NCI-H1048 (cell line): ENCODE measurements around the gene APCDD1L.

ENCODE experiments used
- DNase-seq: peaks from one replicate; lab custom pipeline; 2025; lab: John Stamatoyannopoulos, UW

APCDD1L gene

GRCh38 chr20:58492074-58492718 lies 23.0 kb downstream of the APCDD1L start:
- no peak for DNase-seq

DNA sequence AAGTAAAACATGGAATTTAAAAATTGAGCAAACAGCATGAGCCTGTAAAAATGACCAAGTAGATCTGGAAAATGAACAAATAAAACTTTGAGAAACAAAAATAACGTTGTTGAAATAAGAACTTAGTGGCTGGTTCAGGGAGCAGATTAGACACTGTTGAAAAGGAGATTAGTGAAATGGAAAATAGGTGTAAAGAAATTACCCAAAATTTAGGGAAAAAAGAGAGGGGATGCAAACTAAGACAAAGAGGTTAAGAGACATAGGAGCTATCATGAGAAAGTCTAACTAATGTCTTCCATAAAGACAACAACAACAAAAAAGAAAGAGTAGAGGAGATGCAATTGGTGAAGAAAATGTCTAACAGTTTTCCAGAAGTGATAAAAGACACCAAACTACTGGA lies 29.0 kb downstream of the APCDD1L start:
- DNase-seq = no peak

DNA sequence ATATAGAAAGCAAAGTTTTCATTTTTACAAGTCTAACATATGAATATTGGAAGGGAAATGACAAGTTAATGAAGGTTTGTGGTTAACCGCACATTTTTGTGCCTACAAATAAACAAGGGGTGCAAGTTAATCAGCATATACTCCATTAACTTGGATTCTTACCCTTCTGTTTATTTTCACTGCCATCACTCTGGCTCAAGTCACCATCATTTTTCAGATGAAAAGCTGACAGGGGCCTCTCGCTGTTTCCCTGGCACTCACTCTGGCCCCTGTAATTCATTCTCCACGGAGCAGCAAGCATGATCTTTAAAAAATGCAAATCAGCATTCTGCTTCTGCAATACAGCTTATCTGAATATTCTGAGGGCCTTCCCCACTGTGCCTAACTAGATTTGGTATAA lies 29.8 kb downstream of the APCDD1L start:
- DNase-seq = no peak

- DNase-seq = no peak
Measured at GRCh38 chr20:58483470-58483869, 31.7 kb downstream of the APCDD1L start.

GRCh38 chr20:58483051-58483450 lies 32.1 kb downstream of the APCDD1L start:
- no peak for DNase-seq

GRCh38 chr20:58482416-58482815 lies 32.8 kb downstream of the APCDD1L start:
- DNase-seq = no peak

DNA sequence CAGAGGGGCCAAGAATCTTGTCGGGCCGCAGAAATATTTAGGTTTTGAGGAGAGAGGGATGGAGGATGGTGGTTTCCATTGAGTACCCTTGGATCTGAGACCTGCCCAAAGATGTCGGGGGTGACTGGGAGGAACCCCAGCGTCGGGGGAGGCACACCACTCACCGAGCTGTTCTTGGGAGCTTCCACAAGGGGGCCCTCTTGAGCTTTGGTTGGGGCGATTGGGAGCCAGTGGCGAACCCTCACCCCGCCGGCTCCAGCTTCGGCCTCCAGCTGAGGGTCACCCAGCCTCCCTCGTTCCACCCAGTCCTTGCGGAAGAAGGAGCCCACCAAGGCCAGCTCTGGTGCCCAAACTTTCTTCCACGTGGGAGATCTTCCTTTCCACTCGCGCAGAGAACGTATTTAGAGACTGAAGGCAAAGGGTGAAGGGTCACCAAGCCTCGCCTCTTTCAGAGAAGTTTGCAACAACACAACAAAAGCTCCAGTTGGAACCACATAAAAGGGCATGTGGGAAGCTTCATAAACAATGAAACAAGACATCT lies 33.6 kb downstream of the APCDD1L start:
- no peak for DNase-seq

- no peak for DNase-seq
Measured at GRCh38 chr20:58480551-58481336, 34.5 kb downstream of the APCDD1L start.

DNA sequence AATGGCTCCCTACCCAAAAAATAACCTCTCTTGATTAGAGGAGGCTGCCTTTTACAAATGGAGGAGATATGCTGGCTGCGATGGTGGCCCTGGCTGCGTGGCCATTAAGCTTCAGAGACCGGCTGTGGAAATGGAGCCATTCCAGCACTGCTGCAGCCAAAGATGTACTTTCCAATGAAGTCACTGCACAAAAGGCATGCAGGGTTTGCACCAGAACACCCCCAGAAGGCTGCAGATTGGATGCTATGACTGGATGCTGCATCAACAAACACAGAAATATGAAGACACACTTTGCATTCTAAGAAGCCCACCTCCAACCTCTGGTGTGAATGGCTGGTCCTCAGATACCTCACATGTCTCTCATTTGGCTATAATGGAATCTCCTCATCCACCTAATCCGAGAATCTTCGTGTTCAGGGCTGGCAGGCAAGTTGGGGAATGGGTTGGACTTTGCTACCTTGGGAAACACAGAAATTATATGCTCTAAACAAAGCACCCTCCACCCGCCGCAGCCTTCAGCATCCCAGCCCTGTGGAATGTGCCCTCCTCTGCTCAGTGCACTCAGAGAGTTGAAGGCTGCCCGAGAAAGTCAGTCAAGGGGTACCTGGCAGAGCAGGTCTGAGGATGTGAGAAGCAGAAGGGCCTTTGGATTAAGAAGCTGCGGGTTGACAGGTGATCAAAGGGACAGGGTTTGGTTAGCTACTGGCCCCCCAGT lies 35.3 kb downstream of the APCDD1L start:
- DNase-seq = no peak

DNA sequence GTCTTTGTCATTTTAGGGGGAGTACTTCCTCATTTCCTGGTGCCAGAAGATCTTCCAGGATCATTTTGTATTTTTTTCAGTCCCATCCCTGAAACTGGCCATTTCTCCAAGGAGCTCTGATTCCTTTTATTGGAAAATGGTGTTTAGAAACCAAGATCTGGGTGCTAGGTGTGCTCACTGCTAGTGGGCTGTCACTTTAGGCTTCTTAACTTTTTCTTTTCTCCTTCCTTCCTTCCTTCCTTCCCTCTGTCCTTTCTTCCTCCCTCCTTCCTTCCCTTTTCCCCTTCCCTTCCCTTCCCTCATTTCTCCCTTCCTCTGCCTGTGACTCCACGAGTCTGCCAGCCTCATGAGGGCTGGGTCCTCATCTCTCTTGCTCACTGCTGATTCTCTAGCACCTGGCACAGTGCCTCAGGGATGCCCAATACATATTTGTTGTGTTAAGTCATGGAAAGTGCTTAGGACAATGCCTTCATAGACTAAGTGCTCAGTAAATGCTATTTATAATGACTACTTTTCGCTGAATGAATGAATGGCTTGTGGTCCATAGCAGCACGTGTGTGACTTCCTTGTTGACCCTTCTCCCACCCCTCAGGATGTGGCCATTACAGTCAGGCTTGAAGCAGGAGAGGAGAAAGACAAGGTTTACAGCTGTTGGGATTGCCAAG lies 36.9 kb downstream of the APCDD1L start:
- no peak for DNase-seq

DNA sequence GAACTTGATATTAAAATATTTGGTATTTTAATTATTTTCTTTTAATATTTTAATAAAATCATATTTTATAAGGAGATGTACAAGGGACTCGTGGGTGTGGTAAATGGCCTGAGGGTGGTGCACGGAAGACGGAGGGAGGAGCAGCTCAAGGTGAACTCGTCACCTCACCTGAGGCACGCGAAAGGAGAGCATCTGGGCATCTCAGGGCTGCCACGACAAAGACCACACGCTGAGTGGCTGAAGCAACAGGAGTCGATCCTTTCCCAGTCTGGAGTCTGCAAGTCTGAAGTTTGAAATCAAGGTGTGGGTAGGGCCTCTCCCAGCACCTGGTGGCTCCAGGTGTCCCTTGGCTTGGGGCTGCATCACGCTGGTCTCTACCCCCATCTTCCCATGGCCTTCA lies 39.7 kb downstream of the APCDD1L start:
- DNase-seq = no peak

- no peak for DNase-seq
Measured at GRCh38 chr20:58473453-58474425, 41.5 kb downstream of the APCDD1L start.

GRCh38 chr20:58472273-58473018 lies 42.8 kb downstream of the APCDD1L start:
- no peak for DNase-seq

GRCh38 chr20:58471193-58472164 lies 43.7 kb downstream of the APCDD1L start:
- no peak for DNase-seq

GRCh38 chr20:58470336-58471192 lies 44.6 kb downstream of the APCDD1L start:
- DNase-seq = no peak

DNA sequence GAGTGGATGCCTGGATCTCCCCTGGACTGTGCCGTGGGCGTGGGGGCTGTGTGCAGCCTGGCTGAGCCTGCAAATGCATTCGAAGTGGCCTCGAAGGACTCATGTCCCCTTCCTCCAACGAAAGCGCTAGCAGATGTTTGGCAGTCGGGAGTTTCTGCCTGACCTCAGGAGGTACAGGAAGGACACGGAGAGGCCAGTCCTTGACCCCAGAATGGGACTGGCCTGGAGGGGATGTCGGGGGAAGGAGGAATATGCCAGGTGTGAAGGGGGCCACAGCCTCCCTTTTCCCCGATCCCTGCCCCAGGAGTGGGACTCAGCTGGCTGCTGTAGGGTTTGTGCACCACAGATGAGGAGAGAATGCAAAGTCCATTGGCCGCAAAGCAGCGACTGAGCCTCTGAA lies 45.6 kb downstream of the APCDD1L start:
- no peak for DNase-seq

- no peak for DNase-seq
Measured at GRCh38 chr20:58467572-58468527, 47.3 kb downstream of the APCDD1L start.
